ENCODE data around the gene RIMBP2. TPM values are rescaled to one million over a fixed set of nuclear protein-coding genes. Genes with fewer than 3 reads are reported as not detected.

The RIMBP2 gene
- total and polyA plus RNA-seq, 5 donors, result 0.05 to 0.28 TPM; not detected in 3

GRCh38 chr12:130394906-130395305, 321.2 kb downstream of the RIMBP2 start:
- intact Hi-C loops (cut with DNase I), result no loop called here
- H3K9me3 ChIP-seq (ENCODE audit: control insufficient read depth, low read length), result no peaks in the 10 kb centered on the region
- no peaks in the 10 kb centered on the region for H3K27me3 ChIP-seq (ENCODE audit: control insufficient read depth, insufficient read depth)

GRCh38 chr12:130391186-130391585, 324.9 kb downstream of the RIMBP2 start:
- ATAC-seq (no peak), DNase-seq (no peak)
- Histone ChIP-seq H3K4me1 (ENCODE audit: control insufficient read depth, insufficient read depth, low read length) (no peaks in the 10 kb centered on the region), H3K9me3 (ENCODE audit: control insufficient read depth, low read length) (no peaks in the 10 kb centered on the region), H3K4me3 (ENCODE audit: low read length) (no peak overlapping the region), H3K27ac (ENCODE audit: low read length) (no peak overlapping the region), H3K27me3 (ENCODE audit: control insufficient read depth, insufficient read depth) (no peaks in the 10 kb centered on the region)
- WGBS, result 51% methylated on average over 14 of the region's 14 CpGs
- intact Hi-C loops (cut with DNase I), result no loop called here

More at GRCh38 chr12:130394906-130395305, 321.2 kb downstream of the RIMBP2 start:
- 48% methylated on average over 4 of the region's 4 CpGs for WGBS
- no peaks in the 10 kb centered on the region for H3K4me1 ChIP-seq (ENCODE audit: control insufficient read depth, insufficient read depth, low read length)
- H3K27ac ChIP-seq (ENCODE audit: low read length), result no peak overlapping the region
- no peak overlapping the region for H3K4me3 ChIP-seq (ENCODE audit: low read length)
- DNase-seq, result no peak
- no peak for ATAC-seq

GRCh38 chr12:130385193-130385592, 330.9 kb downstream of the RIMBP2 start:
- Histone ChIP-seq H3K27ac (ENCODE audit: low read length) (no peak overlapping the region), H3K9me3 (ENCODE audit: control insufficient read depth, low read length) (no peaks in the 10 kb centered on the region), H3K4me3 (ENCODE audit: low read length) (no peak overlapping the region), H3K27me3 (ENCODE audit: control insufficient read depth, insufficient read depth) (no peaks in the 10 kb centered on the region), H3K4me1 (ENCODE audit: control insufficient read depth, insufficient read depth, low read length) (no peaks in the 10 kb centered on the region)
- intact Hi-C loops (cut with DNase I), result no loop called here
- DNase-seq (no peak), ATAC-seq (no peak)
- 87% methylated on average over 4 of the region's 4 CpGs for WGBS

- Histone ChIP-seq H3K4me3 (ENCODE audit: low read length) (no peak overlapping the region), H3K27me3 (ENCODE audit: control insufficient read depth, insufficient read depth) (no peaks in the 10 kb centered on the region), H3K4me1 (ENCODE audit: control insufficient read depth, insufficient read depth, low read length) (no peaks in the 10 kb centered on the region), H3K27ac (ENCODE audit: low read length) (no peak overlapping the region), H3K9me3 (ENCODE audit: control insufficient read depth, low read length) (no peaks in the 10 kb centered on the region)
- intact Hi-C loops (cut with DNase I), result no loop called here
- 50% methylated on average over 3 of the region's 3 CpGs for WGBS
- no peak for ATAC-seq
- no peak for DNase-seq
Observed at GRCh38 chr12:130384234-130384633, 331.9 kb downstream of the RIMBP2 start.

GRCh38 chr12:130382818-130383217, 333.3 kb downstream of the RIMBP2 start:
- ATAC-seq (no peak), DNase-seq (no peak)
- intact Hi-C loops (cut with DNase I), result no loop called here
- Histone ChIP-seq H3K4me1 (ENCODE audit: control insufficient read depth, insufficient read depth, low read length) (no peaks in the 10 kb centered on the region), H3K27ac (ENCODE audit: low read length) (no peak overlapping the region), H3K27me3 (ENCODE audit: control insufficient read depth, insufficient read depth) (no peaks in the 10 kb centered on the region), H3K4me3 (ENCODE audit: low read length) (no peak overlapping the region), H3K9me3 (ENCODE audit: control insufficient read depth, low read length) (no peaks in the 10 kb centered on the region)
- WGBS, result 63% methylated on average over 2 of the region's 2 CpGs

GRCh38 chr12:130375296-130376287, 340.5 kb downstream of the RIMBP2 start:
- H3K4me1 ChIP-seq (ENCODE audit: control insufficient read depth, insufficient read depth, low read length), result no peaks in the 10 kb centered on the region
- no peak overlapping the region for H3K4me3 ChIP-seq (ENCODE audit: low read length)
- WGBS, result 81% methylated on average over 13 of the region's 13 CpGs
- no peak overlapping the region for H3K27ac ChIP-seq (ENCODE audit: low read length)
- intact Hi-C loops (cut with DNase I), result no loop called here
- DNase-seq (no peak), ATAC-seq (no peak)
- H3K9me3 ChIP-seq (ENCODE audit: control insufficient read depth, low read length), result no peaks in the 10 kb centered on the region
- H3K27me3 ChIP-seq (ENCODE audit: control insufficient read depth, insufficient read depth), result no peaks in the 10 kb centered on the region

GRCh38 chr12:130374083-130374482, 342.0 kb downstream of the RIMBP2 start:
- DNase-seq (no peak), ATAC-seq (no peak)
- Histone ChIP-seq H3K27ac (ENCODE audit: low read length) (no peak overlapping the region), H3K9me3 (ENCODE audit: control insufficient read depth, low read length) (no peaks in the 10 kb centered on the region), H3K27me3 (ENCODE audit: control insufficient read depth, insufficient read depth) (no peaks in the 10 kb centered on the region), H3K4me3 (ENCODE audit: low read length) (no peak overlapping the region), H3K4me1 (ENCODE audit: control insufficient read depth, insufficient read depth, low read length) (no peaks in the 10 kb centered on the region)
- 83% methylated on average over 4 of the region's 4 CpGs for WGBS
- intact Hi-C loops (cut with DNase I), result no loop called here

- ATAC-seq, result no peak
- WGBS, result 64% methylated on average over 4 of the region's 4 CpGs
- Histone ChIP-seq H3K9me3 (ENCODE audit: control insufficient read depth, low read length) (no peaks in the 10 kb centered on the region), H3K4me1 (ENCODE audit: control insufficient read depth, insufficient read depth, low read length) (no peaks in the 10 kb centered on the region), H3K27ac (ENCODE audit: low read length) (no peak overlapping the region), H3K27me3 (ENCODE audit: control insufficient read depth, insufficient read depth) (no peaks in the 10 kb centered on the region), H3K4me3 (ENCODE audit: low read length) (no peak overlapping the region)
- intact Hi-C loops (cut with DNase I), result no loop called here
- no peak for DNase-seq
Observed at GRCh38 chr12:130372936-130373335, 343.2 kb downstream of the RIMBP2 start.

- 26% methylated on average over 5 of the region's 5 CpGs for WGBS
- no peak overlapping the region for H3K4me3 ChIP-seq (ENCODE audit: low read length)
- H3K27me3 ChIP-seq (ENCODE audit: control insufficient read depth, insufficient read depth), result no peaks in the 10 kb centered on the region
- H3K4me1 ChIP-seq (ENCODE audit: control insufficient read depth, insufficient read depth, low read length), result no peaks in the 10 kb centered on the region
- ATAC-seq (no peak), DNase-seq (no peak)
- no peak overlapping the region for H3K27ac ChIP-seq (ENCODE audit: low read length)
- intact Hi-C loops (cut with DNase I), result no loop called here
- H3K9me3 ChIP-seq (ENCODE audit: control insufficient read depth, low read length), result no peaks in the 10 kb centered on the region
Observed at GRCh38 chr12:130371296-130371695, 344.8 kb downstream of the RIMBP2 start.

GRCh38 chr12:130369816-130370215, 346.3 kb downstream of the RIMBP2 start:
- WGBS, result 86% methylated on average over 4 of the region's 4 CpGs
- H3K27me3 ChIP-seq (ENCODE audit: control insufficient read depth, insufficient read depth), result no peaks in the 10 kb centered on the region
- H3K4me1 ChIP-seq (ENCODE audit: control insufficient read depth, insufficient read depth, low read length), result no peaks in the 10 kb centered on the region
- H3K4me3 ChIP-seq (ENCODE audit: low read length), result no peak overlapping the region
- no peaks in the 10 kb centered on the region for H3K9me3 ChIP-seq (ENCODE audit: control insufficient read depth, low read length)
- DNase-seq (no peak), ATAC-seq (no peak)
- intact Hi-C loops (cut with DNase I), result no loop called here
- H3K27ac ChIP-seq (ENCODE audit: low read length), result no peak overlapping the region

- intact Hi-C loops (cut with DNase I), result no loop called here
- 80% methylated on average over 13 of the region's 13 CpGs for whole genome bisulfite sequencing
Observed at GRCh38 chr12:130367523-130367922, 348.6 kb downstream of the RIMBP2 start.

More at GRCh38 chr12:130367523-130367922, 348.6 kb downstream of the RIMBP2 start:
- DNase-seq (no peak), ATAC-seq (no peak)
- H3K4me3 ChIP-seq (ENCODE audit: low read length), result no peak overlapping the region
- H3K4me1 ChIP-seq (ENCODE audit: control insufficient read depth, insufficient read depth, low read length), result no peaks in the 10 kb centered on the region
- H3K27me3 ChIP-seq (ENCODE audit: control insufficient read depth, insufficient read depth), result no peaks in the 10 kb centered on the region
- no peaks in the 10 kb centered on the region for H3K9me3 ChIP-seq (ENCODE audit: control insufficient read depth, low read length)
- no peak overlapping the region for H3K27ac ChIP-seq (ENCODE audit: low read length)
